Fibroblast of mammary gland (primary cell): Measurements from ENCODE around the gene SLC66A2.

Experiments used
- DNase-seq: peaks from one replicate; pipeline ENCODE4 v3.0.0-alpha.2; 2010; ENCODE audit warnings: low read depth
- H3K4me3 ChIP-seq: 2 replicates; pipeline ENCODE4 v1.5.1; 2011; ENCODE audit warnings: low read depth, mild to moderate bottlenecking, low read length, moderate library complexity; ENCODE audit not compliant: control insufficient read depth
- TF ChIP-seq, protein P1 (sequence below): conservative IDR thresholded peaks from 2 replicates; pipeline ENCODE4 v1.5.1; 2011; ENCODE audit warnings: low read depth, low read length, inconsistent platforms; ENCODE audit not compliant: control insufficient read depth, insufficient read depth

SLC66A2 gene

DNA sequence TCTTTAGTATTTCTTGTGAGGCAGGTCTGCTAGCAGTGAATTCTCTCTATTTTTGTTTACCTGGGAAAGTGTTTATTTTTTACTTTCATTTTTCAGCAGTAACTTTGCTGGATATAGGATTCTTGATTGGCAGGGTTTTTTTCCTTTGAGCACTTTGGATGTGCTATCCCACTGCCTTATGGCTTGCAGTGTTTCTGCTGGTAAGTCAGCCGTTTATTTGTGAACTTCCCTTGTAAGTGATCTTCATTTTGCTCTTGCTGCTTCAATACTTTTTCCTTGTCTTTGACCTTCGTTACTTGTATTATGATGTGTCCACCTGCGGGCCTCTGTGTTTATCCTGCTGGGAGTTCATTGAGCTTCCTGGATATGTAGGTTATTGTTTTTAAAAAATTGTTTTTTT, 54.7 kb downstream of the SLC66A2 start:
- H3K4me3 ChIP-seq: no peak overlapping the region
- no peak for DNase-seq
- TF ChIP-seq, protein P1, sequence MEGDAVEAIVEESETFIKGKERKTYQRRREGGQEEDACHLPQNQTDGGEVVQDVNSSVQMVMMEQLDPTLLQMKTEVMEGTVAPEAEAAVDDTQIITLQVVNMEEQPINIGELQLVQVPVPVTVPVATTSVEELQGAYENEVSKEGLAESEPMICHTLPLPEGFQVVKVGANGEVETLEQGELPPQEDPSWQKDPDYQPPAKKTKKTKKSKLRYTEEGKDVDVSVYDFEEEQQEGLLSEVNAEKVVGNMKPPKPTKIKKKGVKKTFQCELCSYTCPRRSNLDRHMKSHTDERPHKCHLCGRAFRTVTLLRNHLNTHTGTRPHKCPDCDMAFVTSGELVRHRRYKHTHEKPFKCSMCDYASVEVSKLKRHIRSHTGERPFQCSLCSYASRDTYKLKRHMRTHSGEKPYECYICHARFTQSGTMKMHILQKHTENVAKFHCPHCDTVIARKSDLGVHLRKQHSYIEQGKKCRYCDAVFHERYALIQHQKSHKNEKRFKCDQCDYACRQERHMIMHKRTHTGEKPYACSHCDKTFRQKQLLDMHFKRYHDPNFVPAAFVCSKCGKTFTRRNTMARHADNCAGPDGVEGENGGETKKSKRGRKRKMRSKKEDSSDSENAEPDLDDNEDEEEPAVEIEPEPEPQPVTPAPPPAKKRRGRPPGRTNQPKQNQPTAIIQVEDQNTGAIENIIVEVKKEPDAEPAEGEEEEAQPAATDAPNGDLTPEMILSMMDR: no peak

DNA sequence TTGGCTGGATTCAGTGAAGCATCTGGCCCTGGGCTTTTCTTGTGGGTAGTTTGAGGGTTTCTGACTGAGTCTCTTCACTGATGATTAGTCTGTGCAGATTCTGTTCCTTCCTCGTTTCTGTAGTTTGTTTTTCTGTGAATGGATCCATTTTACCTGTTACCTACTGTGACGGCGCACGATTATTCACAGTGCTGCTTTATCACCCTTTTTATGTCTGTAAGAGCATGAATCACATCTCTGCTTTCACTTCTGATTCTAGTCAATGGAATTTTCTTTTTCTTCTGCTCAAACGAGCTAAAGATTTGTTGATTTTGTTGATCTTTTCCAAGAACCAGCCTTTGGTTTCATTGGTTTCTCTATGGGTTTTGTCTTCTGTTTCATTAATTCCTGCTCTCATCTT, 60.8 kb downstream of the SLC66A2 start:
- TF ChIP-seq, protein P1: no peak
- no peak overlapping the region for H3K4me3 ChIP-seq
- DNase-seq: no peak

DNA sequence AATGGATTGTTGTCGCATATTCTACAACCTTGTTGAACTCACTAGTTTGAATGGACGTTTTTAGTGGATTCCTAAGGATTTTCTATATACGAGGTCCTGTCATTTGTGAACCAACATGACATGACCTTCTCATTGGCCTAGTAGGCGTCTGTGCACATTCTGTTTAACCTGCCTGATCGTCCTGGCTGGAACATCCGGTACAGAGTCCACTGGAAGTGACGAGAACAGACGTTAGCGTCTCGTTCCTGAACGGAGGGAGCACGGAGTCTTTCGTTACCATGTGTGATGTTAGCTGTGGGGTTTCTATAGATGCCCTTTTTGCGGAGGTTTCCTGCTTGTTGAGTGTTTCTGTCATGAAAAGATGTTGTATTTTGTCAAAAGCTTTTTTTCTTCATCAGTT, 61.9 kb downstream of the SLC66A2 start:
- no peak for DNase-seq
- no peak overlapping the region for H3K4me3 ChIP-seq
- TF ChIP-seq, protein P1: no peak

DNA sequence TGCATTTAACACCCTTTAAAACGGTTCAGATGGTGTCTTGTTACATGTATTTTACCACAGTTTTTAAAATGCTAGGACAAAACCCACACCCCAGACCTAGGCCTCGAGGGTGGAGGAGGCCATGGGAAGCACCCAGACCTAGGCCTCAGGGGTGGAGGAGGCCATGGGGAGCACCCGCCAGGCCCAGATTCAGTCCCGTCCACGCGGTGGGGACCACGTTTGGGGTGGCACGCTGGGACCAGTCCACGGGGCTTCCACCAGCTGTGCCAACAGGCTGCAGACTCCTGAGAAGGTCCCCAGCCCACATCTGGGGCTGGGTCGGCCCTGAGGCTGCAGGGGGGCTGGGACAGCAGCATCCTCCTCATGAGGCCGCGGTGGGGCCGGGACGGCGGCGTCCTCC, 63.4 kb downstream of the SLC66A2 start:
- TF ChIP-seq, protein P1: no peak
- DNase-seq: no peak

DNA sequence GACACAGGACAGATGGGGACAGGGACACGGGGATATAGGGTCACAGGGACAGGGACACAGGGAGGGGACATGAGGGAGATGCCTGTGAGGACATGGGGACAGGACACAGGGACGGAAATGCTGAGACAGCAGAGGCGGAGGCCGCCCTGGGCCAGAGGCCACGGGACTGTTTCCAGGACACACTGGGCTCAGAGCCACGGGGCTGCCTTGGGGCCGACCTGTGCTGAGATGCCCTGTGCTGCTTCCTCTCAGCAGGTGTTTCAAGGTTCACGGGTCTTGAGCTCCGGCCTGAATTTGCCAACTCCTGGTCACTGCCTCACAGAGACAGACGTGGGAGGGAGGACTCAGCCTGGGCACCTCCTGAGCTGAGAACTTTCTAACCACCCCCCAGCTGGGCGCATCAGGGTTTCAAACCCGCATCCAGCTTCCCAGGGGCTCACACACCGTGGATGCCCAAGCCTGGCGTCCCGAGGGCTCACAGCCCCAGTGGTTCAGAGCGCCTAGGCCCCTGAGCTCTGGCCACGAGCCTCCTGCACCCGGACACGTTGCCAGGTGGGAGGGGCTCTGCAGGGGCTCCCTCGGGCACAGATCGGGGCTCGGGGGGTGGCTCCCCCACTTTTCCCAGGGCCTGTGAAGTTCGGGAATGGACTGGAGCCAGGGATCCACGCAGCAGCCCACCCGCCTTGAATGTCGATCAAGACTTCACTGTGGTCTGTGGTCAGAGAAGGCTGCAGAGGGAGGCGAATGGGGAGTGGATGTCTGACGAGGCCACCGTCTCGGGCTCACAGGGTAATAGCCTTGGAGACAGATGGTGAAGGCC, 64.1 kb downstream of the SLC66A2 start:
- no peak overlapping the region for H3K4me3 ChIP-seq
- no peak for DNase-seq
- TF ChIP-seq, protein P1: no peak

More for the DNA sequence above, 63.4 kb downstream of the SLC66A2 start:
- H3K4me3 ChIP-seq: no peak overlapping the region

GRCh38 chr18:79884963-79885728, 66.3 kb downstream of the SLC66A2 start:
- TF ChIP-seq, protein P1: no peak
- no peak overlapping the region for H3K4me3 ChIP-seq
- DNase-seq: no peak
